ENCODE results near the gene PPIP5K2. TPM values are rescaled to one million over a fixed set of nuclear protein-coding genes. Genes with fewer than 3 reads are reported as not detected.

Gene PPIP5K2
- total RNA-seq, 1 experiment from 2014 or later: 29.7 TPM

DNA sequence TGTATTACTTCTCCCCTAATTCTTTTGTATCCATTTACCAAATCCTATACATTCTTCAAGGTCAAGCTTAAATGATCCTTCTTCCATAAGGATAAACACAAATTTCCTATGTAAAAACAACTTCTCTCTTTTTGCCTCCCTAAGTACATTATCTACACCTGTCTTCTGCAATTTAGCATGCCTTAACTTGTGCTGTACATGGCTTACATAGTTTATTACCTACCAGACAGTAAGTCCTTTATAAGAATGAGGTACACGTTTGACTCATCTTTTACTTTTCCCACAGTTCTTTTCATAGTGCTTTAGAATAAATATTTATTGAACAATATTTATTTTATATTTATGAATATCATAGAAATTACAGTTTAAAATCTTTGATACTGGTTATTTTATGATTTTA is 33.6 kb upstream of the PPIP5K2 start:
- no peaks in the 10 kb centered on the region for H3K27me3 Mint-ChIP-seq (ENCODE audit: insufficient read depth, unreplicated experiment)
- CTCF ChIA-PET: no interaction called here
- H3K4me3 Mint-ChIP-seq (ENCODE audit: unreplicated experiment): no peak overlapping the region
- H3K9me3 Mint-ChIP-seq (ENCODE audit: unreplicated experiment): peaks cover 32% of the 10 kb centered on the region
- no peaks in the 10 kb centered on the region for H3K4me1 Mint-ChIP-seq (ENCODE audit: insufficient read depth, unreplicated experiment)
- intact Hi-C loops (cut with micrococcal nuclease): no loop called here
- POLR2A ChIA-PET: no interaction called here
- TF ChIP-seq, protein P1, sequence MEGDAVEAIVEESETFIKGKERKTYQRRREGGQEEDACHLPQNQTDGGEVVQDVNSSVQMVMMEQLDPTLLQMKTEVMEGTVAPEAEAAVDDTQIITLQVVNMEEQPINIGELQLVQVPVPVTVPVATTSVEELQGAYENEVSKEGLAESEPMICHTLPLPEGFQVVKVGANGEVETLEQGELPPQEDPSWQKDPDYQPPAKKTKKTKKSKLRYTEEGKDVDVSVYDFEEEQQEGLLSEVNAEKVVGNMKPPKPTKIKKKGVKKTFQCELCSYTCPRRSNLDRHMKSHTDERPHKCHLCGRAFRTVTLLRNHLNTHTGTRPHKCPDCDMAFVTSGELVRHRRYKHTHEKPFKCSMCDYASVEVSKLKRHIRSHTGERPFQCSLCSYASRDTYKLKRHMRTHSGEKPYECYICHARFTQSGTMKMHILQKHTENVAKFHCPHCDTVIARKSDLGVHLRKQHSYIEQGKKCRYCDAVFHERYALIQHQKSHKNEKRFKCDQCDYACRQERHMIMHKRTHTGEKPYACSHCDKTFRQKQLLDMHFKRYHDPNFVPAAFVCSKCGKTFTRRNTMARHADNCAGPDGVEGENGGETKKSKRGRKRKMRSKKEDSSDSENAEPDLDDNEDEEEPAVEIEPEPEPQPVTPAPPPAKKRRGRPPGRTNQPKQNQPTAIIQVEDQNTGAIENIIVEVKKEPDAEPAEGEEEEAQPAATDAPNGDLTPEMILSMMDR (IDR thresholded peaks at IDR 0.05; ENCODE audit: unreplicated experiment): no peak
- DNase-seq (ENCODE audit: unreplicated experiment): no peak
- H3K36me3 Mint-ChIP-seq (ENCODE audit: insufficient read depth, unreplicated experiment): peaks cover 46% of the 10 kb centered on the region
- H3K27ac Mint-ChIP-seq (ENCODE audit: low read depth, unreplicated experiment): no peak overlapping the region
- BruUV-seq (replicated peaks): no TSS peak

DNA sequence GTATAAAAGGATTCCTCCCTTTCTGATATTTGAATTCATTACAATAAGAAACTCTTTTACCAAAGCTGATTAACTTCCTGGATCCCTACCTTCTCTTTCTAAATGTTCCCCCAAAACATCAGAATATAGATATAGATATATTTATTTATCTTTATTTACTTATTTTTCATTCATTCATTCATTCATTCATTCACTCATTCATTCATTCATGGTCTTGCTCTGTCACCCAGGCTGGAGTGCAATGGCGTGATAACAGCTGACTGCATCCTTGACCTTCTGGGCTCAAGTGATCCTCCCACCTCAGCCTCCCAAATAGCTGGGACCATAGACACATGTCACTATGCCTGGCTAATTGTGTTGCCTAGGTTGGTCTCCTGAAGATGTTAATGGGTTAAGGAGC is 30.8 kb upstream of the PPIP5K2 start:
- POLR2A ChIA-PET: no interaction called here
- Mint-ChIP-seq H3K9me3 (ENCODE audit: unreplicated experiment) (peaks cover 8% of the 10 kb centered on the region), H3K4me1 (ENCODE audit: insufficient read depth, unreplicated experiment) (no peaks in the 10 kb centered on the region), H3K36me3 (ENCODE audit: insufficient read depth, unreplicated experiment) (peaks cover 60% of the 10 kb centered on the region), H3K27me3 (ENCODE audit: insufficient read depth, unreplicated experiment) (no peaks in the 10 kb centered on the region), H3K4me3 (ENCODE audit: unreplicated experiment) (no peak overlapping the region), H3K27ac (ENCODE audit: low read depth, unreplicated experiment) (no peak overlapping the region)
- CTCF ChIA-PET: no interaction called here
- BruUV-seq (replicated peaks): no TSS peak
- no peak for DNase-seq (ENCODE audit: unreplicated experiment)
- TF ChIP-seq, protein P1 (IDR thresholded peaks at IDR 0.05; ENCODE audit: unreplicated experiment): no peak
- intact Hi-C loops (cut with micrococcal nuclease): no loop called here

DNA sequence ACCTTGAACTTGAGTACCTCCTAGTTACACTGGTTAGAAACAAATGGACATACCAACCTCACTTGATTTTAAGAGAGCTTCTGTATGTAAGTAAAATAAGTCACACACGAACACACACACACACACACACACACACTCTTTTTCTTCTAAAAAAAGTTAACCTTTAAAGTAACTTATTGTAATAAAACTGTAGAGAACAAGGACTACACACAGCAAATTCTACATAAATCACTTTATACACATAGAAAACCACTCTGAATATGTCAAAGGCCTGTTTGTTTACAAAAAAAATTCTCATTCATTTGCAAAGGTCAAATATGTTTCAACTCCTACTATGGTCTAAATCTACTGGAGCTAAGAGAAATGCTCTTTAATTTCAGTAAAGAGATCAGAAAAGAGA is 29.3 kb upstream of the PPIP5K2 start:
- no TSS peak for BruUV-seq (replicated peaks)
- DNase-seq (ENCODE audit: unreplicated experiment): no peak
- intact Hi-C loops (cut with micrococcal nuclease): no loop called here
- POLR2A ChIA-PET: no interaction called here
- TF ChIP-seq, protein P1 (IDR thresholded peaks at IDR 0.05; ENCODE audit: unreplicated experiment): no peak
- H3K27me3 Mint-ChIP-seq (ENCODE audit: insufficient read depth, unreplicated experiment): no peaks in the 10 kb centered on the region
- no peak overlapping the region for H3K27ac Mint-ChIP-seq (ENCODE audit: low read depth, unreplicated experiment)
- CTCF ChIA-PET: no interaction called here
- no peak overlapping the region for H3K4me3 Mint-ChIP-seq (ENCODE audit: unreplicated experiment)
- peaks cover 53% of the 10 kb centered on the region for H3K36me3 Mint-ChIP-seq (ENCODE audit: insufficient read depth, unreplicated experiment)
- no peaks in the 10 kb centered on the region for H3K4me1 Mint-ChIP-seq (ENCODE audit: insufficient read depth, unreplicated experiment)
- peaks cover 7% of the 10 kb centered on the region for H3K9me3 Mint-ChIP-seq (ENCODE audit: unreplicated experiment)

DNA sequence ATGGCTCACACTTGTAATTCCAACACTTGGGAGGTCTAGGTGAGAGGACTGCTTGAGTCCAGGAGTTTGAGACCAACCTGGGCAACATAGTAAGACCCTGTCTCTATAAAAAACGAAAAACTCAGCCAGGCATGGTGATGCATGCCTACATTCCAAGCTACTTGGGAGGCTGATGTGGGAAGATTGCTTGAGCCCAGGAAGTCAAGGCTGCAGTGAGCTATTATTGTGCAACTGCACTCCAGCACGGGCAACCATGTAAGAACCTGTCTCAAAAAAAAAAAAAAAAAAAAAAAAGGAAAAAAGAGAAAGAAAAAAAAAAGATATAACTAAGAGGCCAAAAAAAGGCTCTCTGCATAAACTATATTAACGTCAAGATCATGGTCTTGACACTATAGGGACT is 27.4 kb upstream of the PPIP5K2 start:
- Mint-ChIP-seq H3K27me3 (ENCODE audit: insufficient read depth, unreplicated experiment) (no peaks in the 10 kb centered on the region), H3K4me3 (ENCODE audit: unreplicated experiment) (no peak overlapping the region), H3K4me1 (ENCODE audit: insufficient read depth, unreplicated experiment) (no peaks in the 10 kb centered on the region), H3K9me3 (ENCODE audit: unreplicated experiment) (no peaks in the 10 kb centered on the region), H3K27ac (ENCODE audit: low read depth, unreplicated experiment) (no peak overlapping the region), H3K36me3 (ENCODE audit: insufficient read depth, unreplicated experiment) (peaks cover 42% of the 10 kb centered on the region)
- DNase-seq (ENCODE audit: unreplicated experiment): no peak
- BruUV-seq (replicated peaks): no TSS peak
- TF ChIP-seq, protein P1 (IDR thresholded peaks at IDR 0.05; ENCODE audit: unreplicated experiment): no peak
- intact Hi-C loops (cut with micrococcal nuclease): no loop called here
- ChIA-PET POLR2A (no interaction called here), CTCF (no interaction called here)

Measured in MCF 10A (cell line).